Stomach (tissue), 9 donors: Measurements from ENCODE around the gene COLQ. TPM values are rescaled to one million over a fixed set of nuclear protein-coding genes. Genes with fewer than 3 reads are reported as not detected.
"Not testable (repeated sequence)": the region's sequence is repeated elsewhere in the genome, so short reads cannot be mapped to it uniquely, and the experiment has no call there.

Source experiments
- DNase-seq, 2 donors: peaks; one replicate each; pipeline versions ENCODE4 v3.0.0 to v3.0.0-alpha.2; 2013 to 2019
- H3K27ac ChIP-seq, 5 donors: fragments of 200-600 bp in 4 of 5; sonication (generic) in 4 of 5; one replicate each; pipeline ENCODE4 v1.5.1; 2013 to 2019; ENCODE audit warnings: mild to moderate bottlenecking in 1 of 5, moderate library complexity in 1 of 5
- H3K27me3 ChIP-seq, 3 donors: fragments of 200-600 bp; sonication (generic); one replicate each; pipeline ENCODE4 v1.5.1; 2017 to 2019; ENCODE audit warnings: mixed run types in 1 of 3
- H3K36me3 ChIP-seq, 4 donors: fragments of 200-600 bp; sonication (generic); 1 replicate in 3 of 4; 2 replicates in 1 of 4; pipeline ENCODE4 v1.5.1; 2016 to 2019
- H3K4me1 ChIP-seq, 4 donors: fragments of 200-600 bp; sonication (generic); one replicate each; pipeline ENCODE4 v1.5.1; 2016 to 2019
- H3K4me3 ChIP-seq, 4 donors: fragments of 200-600 bp; sonication (generic) in 3 of 4; one replicate each; pipeline ENCODE4 v1.5.1; 2016 to 2019; ENCODE audit warnings: mild to moderate bottlenecking in 1 of 4
- H3K9me3 ChIP-seq, 4 donors: fragments of 200-600 bp; sonication (generic); one replicate each; pipeline ENCODE4 v1.5.1; 2016 to 2019
- EP300 ChIP-seq: sonication (generic); formaldehyde crosslinking; IDR thresholded peaks from one replicate; pipeline ENCODE4 v1.6.1; 2017; ENCODE audit warnings: antibody characterized with exemption
- POLR2A ChIP-seq, 4 donors: fragments of 450-650 bp; IDR thresholded peaks; one replicate each; pipeline ENCODE4 v1.6.1; 2016; ENCODE audit warnings: antibody characterized with exemption in 4 of 4, control low read depth in 2 of 4, mild to moderate bottlenecking in 1 of 4, moderate library complexity in 1 of 4
- POLR2AphosphoS5 ChIP-seq, 3 donors: sonication (generic); formaldehyde crosslinking; IDR thresholded peaks; one replicate each; pipeline ENCODE4 v1.6.1; 2016; ENCODE audit warnings: antibody characterized with exemption in 3 of 3
- WGBS, 5 donors: extraction: QIAGEN DNeasy Blood & Tissue Kit in 3 of 5; methylation state at CpG; one replicate each; pipeline versions ENCODE4 v1.1.5 to v1.1.7; 2013 to 2018; 5-methylcytosine and 5-hydroxymethylcytosine counted together
- intact Hi-C: fragments of 100-400 bp; cut with DNase I; formaldehyde crosslinking; loops from one replicate; pipeline ENCODE4 v1.15.1; 2023; ENCODE audit warnings: low total_unique reads
- polyA plus RNA-seq, 3 donors: library from polyadenylated mRNA; stranded (reverse); fragments of 200-250 nt; gene quantifications; one replicate each; pipeline ENCODE4 v1.2.3, GENCODE V29; 2013
- total RNA-seq, 5 donors: library from RNA; depleted of rRNA; stranded (reverse); fragments of >200 nt; gene quantifications; one replicate each; pipeline versions ENCODE4 v1.1.0 to v1.2.3, GENCODE V29; 2014 to 2016
- TF ChIP-seq, protein P1 (sequence below), 7 experiments: fragments of 450-650 bp in 4 of 7; fragments of 200-600 bp in 3 of 7; sonication (generic) in 3 of 7; IDR thresholded peaks; one replicate each; pipeline ENCODE4 v1.5.1; 2016 to 2019; ENCODE audit warnings: antibody characterized with exemption in 7 of 7, control low read depth in 2 of 7, mild to moderate bottlenecking in 1 of 7
- donor health status: healthy with polysubstance abuse.
- donor health status: Bipolar disorder and iron deficiency.
- donor health status: healthy.

COLQ gene
- total and polyA plus RNA-seq, 8 donors: 0.29 to 5.3 (median 1.2) TPM; not detected in 1

DNA sequence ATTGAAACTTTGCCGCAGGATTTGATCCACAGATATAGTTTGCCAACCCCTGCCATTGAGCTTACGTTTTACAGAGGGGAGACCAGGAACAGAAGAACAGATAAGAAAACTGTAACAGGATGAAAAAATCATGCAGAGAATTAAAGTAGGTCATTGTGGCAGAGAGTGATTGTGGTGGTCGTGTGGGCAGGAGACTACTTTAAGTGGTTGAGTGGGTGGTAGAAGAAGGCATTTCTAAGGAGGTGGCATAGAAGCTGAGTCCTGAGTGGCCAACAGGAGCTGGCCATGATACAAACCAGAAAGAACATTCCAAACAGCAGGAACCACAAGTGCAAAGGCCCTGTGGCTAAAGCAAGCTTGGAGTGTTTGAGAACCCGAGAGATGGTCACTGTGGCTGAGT, 34.5 kb downstream of the COLQ start:
- Histone ChIP-seq H3K27me3 (no peaks in the 10 kb centered on the region), H3K4me1 (no peaks in the 10 kb centered on the region), H3K4me3 (no peak overlapping the region), H3K9me3 (no peaks in the 10 kb centered on the region), H3K36me3 (peaks cover 0 to 21% (median 7%) of the 10 kb centered on the region in 4 donors), H3K27ac (no peak overlapping the region)
- DNase-seq: no peak
- TF ChIP-seq, protein P1, sequence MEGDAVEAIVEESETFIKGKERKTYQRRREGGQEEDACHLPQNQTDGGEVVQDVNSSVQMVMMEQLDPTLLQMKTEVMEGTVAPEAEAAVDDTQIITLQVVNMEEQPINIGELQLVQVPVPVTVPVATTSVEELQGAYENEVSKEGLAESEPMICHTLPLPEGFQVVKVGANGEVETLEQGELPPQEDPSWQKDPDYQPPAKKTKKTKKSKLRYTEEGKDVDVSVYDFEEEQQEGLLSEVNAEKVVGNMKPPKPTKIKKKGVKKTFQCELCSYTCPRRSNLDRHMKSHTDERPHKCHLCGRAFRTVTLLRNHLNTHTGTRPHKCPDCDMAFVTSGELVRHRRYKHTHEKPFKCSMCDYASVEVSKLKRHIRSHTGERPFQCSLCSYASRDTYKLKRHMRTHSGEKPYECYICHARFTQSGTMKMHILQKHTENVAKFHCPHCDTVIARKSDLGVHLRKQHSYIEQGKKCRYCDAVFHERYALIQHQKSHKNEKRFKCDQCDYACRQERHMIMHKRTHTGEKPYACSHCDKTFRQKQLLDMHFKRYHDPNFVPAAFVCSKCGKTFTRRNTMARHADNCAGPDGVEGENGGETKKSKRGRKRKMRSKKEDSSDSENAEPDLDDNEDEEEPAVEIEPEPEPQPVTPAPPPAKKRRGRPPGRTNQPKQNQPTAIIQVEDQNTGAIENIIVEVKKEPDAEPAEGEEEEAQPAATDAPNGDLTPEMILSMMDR (IDR thresholded peaks at IDR 0.05): no peak
- no peak for TF ChIP-seq POLR2A (IDR thresholded peaks at IDR 0.05)
- TF ChIP-seq EP300: no peak
- intact Hi-C loops: no loop called here
- WGBS, 5 donors: 88 to 93% (median 90%) methylated on average over 4 of the region's 4 CpGs

DNA sequence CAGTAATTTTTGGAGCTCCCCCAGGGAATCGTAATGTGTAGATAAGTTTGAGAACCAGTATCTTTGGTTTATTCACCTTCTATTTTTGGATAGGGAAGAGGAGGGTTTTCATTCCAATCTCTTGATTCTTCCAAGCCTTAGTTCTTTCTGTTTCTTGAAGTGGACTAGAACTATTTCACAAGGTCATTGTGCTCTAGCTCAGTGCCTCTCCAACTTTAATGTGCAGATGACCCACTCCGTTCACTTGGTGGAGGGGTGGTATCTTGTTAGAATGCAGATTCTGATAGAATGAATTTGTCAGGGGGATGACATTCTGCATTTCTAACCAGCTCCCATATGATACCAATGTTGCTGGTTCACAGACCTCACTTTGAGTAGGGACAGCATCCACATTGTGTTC, 35.5 kb downstream of the COLQ start:
- no peak overlapping the region for H3K4me3 ChIP-seq
- no peaks in the 10 kb centered on the region for H3K27me3 ChIP-seq
- TF ChIP-seq POLR2A (IDR thresholded peaks at IDR 0.05) (no peak), POLR2AphosphoS5 (IDR thresholded peaks at IDR 0.05) (no peak), EP300 (no peak)
- TF ChIP-seq, protein P1 (IDR thresholded peaks at IDR 0.05): no peak
- no peaks in the 10 kb centered on the region for H3K9me3 ChIP-seq
- 90 to 97% (median 94%) methylated on average over 2 of the region's 2 CpGs for WGBS, 5 donors
- peaks cover 0 to 21% (median 7%) of the 10 kb centered on the region in 4 donors for H3K36me3 ChIP-seq
- DNase-seq: no peak
- no peak overlapping the region for H3K27ac ChIP-seq
- intact Hi-C loops: no loop called here
- H3K4me1 ChIP-seq: no peaks in the 10 kb centered on the region

DNA sequence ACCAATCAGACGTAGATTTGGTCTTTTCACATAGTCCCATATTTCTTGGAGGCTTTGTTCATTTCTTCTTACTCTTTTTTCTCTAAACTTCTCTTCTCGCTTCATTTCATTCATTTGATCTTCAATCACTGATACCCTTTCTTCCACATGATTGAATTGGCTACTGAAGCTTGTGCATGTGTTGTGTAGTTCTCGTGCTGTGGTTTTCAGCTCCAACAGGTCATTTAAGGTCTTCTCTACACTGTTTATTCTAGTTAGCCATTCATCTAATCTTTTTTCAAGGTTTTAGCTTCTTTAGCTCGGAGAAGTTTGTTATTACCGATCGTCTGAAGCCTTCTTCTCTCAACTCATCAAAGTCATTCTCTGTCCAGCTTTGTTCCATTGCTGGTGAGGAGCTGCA, 37.0 kb downstream of the COLQ start:
- H3K9me3 ChIP-seq, H3K27me3 ChIP-seq, H3K4me3 ChIP-seq, H3K4me1 ChIP-seq, intact Hi-C loops, H3K27ac ChIP-seq, DNase-seq: not testable (repeated sequence)
- 85 to 94% (median 86%) methylated on average over 6 of the region's 6 CpGs for WGBS, 5 donors
- H3K36me3 ChIP-seq: peaks cover 0 to 21% (median 7%) of the 10 kb centered on the region in 4 donors

DNA sequence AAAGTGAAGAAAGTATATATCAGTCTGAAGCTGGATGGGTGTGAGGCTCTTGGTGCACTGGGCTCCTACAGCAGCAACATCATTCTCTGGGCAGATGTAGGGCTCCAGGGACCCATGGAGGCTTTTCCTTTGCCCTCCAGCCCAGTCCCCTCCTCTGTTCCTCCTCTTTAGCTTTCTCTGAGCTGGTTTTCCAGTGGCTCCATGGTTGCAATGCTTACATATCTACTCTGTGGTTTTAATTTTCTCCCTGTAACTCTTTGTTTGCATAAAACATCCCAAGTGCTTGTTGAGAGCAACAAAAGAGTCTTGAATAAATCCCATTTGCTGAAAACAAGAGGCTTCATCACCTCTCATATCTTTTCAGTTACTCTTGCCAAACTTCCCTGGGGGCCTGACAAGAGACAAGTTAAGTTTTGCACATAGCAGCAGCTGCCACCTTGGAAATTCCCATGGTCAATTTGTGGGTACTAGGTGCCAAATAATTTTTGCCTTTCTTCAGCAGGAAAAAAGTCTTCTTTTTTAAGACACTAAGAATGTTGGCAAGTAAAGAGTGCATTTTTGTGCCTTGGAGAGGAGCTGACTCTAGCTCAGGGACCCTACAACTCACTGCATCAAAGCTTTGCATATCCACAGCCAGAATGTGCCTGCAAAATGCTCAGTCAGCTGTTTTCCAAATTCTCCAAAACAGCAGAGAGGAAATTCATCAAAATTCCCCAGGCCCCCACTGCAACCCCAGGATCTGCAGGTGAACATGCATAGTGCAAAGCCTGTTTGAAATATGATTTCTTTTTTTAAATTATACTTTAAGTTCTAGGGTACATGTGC, 41.9 kb downstream of the COLQ start:
- peaks cover 0 to 10% (median 0%) of the 10 kb centered on the region in 4 donors for H3K4me1 ChIP-seq
- no peaks in the 10 kb centered on the region for H3K27me3 ChIP-seq
- intact Hi-C loops: no loop called here
- no peaks in the 10 kb centered on the region for H3K9me3 ChIP-seq
- no peak for DNase-seq
- TF ChIP-seq EP300 (no peak), POLR2A (IDR thresholded peaks at IDR 0.05) (no peak), POLR2AphosphoS5 (IDR thresholded peaks at IDR 0.05) (no peak)
- TF ChIP-seq, protein P1 (IDR thresholded peaks at IDR 0.05): no peak
- no peak overlapping the region for H3K27ac ChIP-seq
- H3K4me3 ChIP-seq: no peak overlapping the region
- H3K36me3 ChIP-seq: no peaks in the 10 kb centered on the region

DNA sequence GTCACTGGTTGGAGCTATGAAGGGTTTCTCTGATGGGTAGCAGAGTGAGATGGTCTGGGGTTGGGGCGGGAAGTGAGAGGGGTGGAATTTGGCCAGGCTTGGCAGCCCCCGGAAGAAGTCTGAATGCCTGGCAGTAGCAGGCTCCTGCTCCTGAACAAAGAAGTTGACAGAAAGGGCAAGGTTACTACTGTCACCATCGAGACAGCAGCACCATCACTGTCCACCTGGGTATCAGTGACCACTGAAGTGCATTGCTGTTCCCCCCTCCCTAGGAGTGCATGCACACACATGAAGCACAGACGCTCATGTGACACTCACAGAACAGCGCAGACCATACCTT, 42.9 kb downstream of the COLQ start:
- H3K4me1 ChIP-seq: peaks cover 0 to 10% (median 0%) of the 10 kb centered on the region in 4 donors
- H3K36me3 ChIP-seq: no peaks in the 10 kb centered on the region
- TF ChIP-seq POLR2A (IDR thresholded peaks at IDR 0.05) (no peak), EP300 (no peak), POLR2AphosphoS5 (IDR thresholded peaks at IDR 0.05) (no peak)
- TF ChIP-seq, protein P1 (IDR thresholded peaks at IDR 0.05): no peak
- DNase-seq: no peak
- H3K27me3 ChIP-seq: no peaks in the 10 kb centered on the region
- WGBS, 5 donors: 70 to 87% (median 81%) methylated on average over 5 of the region's 5 CpGs
- H3K9me3 ChIP-seq: no peaks in the 10 kb centered on the region
- H3K27ac ChIP-seq: no peak overlapping the region
- no peak overlapping the region for H3K4me3 ChIP-seq
- intact Hi-C loops: no loop called here
